K562 (cell line): ENCODE results near the gene CACNA1C. TPM values are rescaled to one million over a fixed set of nuclear protein-coding genes. Genes with fewer than 3 reads are reported as not detected.

Source experiments
- KAT2B ChIP-seq: IDR thresholded peaks from one replicate; pipeline ENCODE4 v1.6.1; 2012; ENCODE audit warnings: low read depth, mild to moderate bottlenecking, control low read depth, inconsistent platforms, low read length, moderate library complexity
- KHSRP ChIP-seq: fragments of 450-650 bp; IDR thresholded peaks from 2 replicates; pipeline ENCODE4 v1.6.1; 2017
- MCM5 ChIP-seq: fragments of 450-650 bp; IDR thresholded peaks from 2 replicates; pipeline ENCODE4 v1.6.1; 2016; ENCODE audit warnings: low read depth
- NEUROD1 ChIP-seq: fragments of 150-350 bp; IDR thresholded peaks from 2 replicates; pipeline ENCODE4 v1.6.1; 2014; ENCODE audit warnings: borderline replicate concordance, low read length, low read depth; ENCODE audit not compliant: partially characterized antibody
- RNF2 ChIP-seq: sonication (generic); IDR thresholded peaks from 2 replicates; pipeline ENCODE4 v1.6.1; 2016
- SIX5 ChIP-seq, 2 experiments: IDR thresholded peaks; 2 replicates each; pipeline ENCODE4 v1.6.1; 2011; ENCODE audit warnings: low read length in 2 of 2, borderline replicate concordance in 1 of 2, low read depth in 1 of 2, mild to moderate bottlenecking in 1 of 2, moderate library complexity in 1 of 2; ENCODE audit not compliant: insufficient read depth in 1 of 2
- ZFP36 ChIP-seq: fragments of 150-350 bp; IDR thresholded peaks from 2 replicates; pipeline ENCODE4 v1.6.1; 2018; ENCODE audit warnings: low read length, low read depth; ENCODE audit not compliant: partially characterized antibody
- polyA plus RNA-seq, 8 experiments: library from polyadenylated mRNA; depleted of rRNA in 4 of 8; stranded (reverse) in 5 of 8; unstranded in 3 of 8; fragments of >200 nt; fragmentation: Nextera tagmentation in 2 of 8; fragmentation: Illumina TruSeq in 1 of 8; extraction: Ambion mirVana in 2 of 8; extraction: Trizol in 1 of 8; gene quantifications; 2 replicates each; pipeline versions ENCODE4 v1.2.1 to v1.2.3, GENCODE V29; 2011 to 2014; ENCODE audit warnings: inconsistent platforms in 1 of 8, missing spikeins in 1 of 8
- total RNA-seq, 7 experiments: library from RNA; depleted of rRNA in 6 of 7; stranded (reverse); fragments of >200 nt in 6 of 7; fragmentation: Illumina TruSeq in 2 of 7; extraction: Trizol in 2 of 7; gene quantifications; 2 replicates each; pipeline versions ENCODE4 v1.2.1 to v1.2.3, GENCODE V29; 2011 to 2021; ENCODE audit warnings: low replicate concordance in 1 of 7
- TF ChIP-seq, protein P1 (sequence below): fragments of 250-450 bp; sonication (Bioruptor Pico); IDR thresholded peaks from 2 replicates; pipeline ENCODE4 v1.5.0; 2021; ENCODE audit warnings: mild to moderate bottlenecking, moderate library complexity
- TF ChIP-seq, protein P2 (sequence below): IDR thresholded peaks from 2 replicates; pipeline ENCODE4 v1.6.1; 2016; ENCODE audit warnings: missing genetic modification characterization, missing compliant biosample characterization
- TF ChIP-seq, protein P3 (sequence below): fragments of 200-800 bp; sonication (Bioruptor generic); IDR thresholded peaks from 2 replicates; pipeline ENCODE4 v1.6.1; 2017; ENCODE audit warnings: missing genetic modification characterization, missing compliant biosample characterization

The CACNA1C gene
- total and polyA plus RNA-seq, 9 of the 15 experiments (the other 6 are each of a cell fraction or from before 2014, with no cell fraction given), result not detected

- TF ChIP-seq, protein P1, sequence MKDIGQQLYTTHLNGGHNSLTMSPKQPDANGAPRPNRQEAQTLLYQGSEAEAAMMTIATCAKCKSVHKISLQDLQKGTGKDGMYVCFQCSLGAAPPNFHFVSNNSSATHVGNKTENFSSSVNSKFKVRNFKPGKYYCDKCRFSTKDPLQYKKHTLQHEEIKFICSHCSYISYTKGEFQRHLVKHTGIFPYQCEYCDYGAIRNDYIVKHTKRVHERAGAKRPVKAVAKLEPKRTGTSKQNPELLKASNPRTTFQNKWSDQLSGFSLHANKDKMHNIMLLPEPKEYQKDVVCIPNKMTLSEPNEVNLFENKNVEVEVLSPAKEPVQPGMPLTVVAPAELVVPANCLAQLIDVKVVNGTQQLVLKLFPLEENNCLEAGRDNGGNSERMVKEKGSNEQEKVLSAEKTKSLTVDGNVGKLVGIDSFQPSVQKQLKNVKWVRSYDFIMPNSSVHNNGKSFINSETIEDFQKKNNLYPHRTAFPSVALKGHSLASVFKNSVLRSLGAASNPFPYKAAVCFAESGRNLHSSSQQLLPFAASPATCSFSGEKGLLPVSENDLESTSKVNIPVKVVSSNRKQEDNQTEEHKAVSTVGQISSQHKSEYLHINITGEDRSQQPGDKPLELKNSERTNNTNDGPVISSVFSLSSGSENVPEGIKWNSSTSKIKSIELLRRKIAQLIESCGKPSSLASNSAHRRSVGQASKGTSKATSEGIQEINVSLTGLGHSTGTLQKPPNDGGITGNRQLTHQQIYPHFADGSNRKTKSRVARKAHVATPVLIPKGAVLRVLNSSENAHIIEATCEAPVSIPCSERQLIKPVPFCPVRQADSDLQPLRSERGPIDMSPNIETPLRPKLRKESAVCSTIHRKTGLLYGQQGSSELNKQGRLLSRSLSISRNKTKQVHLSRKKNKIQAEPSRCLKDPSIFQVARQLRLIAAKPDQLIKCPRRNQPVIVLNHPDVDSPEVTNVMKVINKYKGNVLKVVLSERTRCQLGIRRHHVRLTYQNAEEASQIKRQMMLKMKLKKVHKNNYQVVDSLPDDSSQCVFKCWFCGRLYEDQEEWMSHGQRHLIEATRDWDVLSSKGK (CRISPR knock-in tag), result no peak
- TF ChIP-seq RNF2 (no peak), NEUROD1 (no peak), ZFP36 (no peak), KHSRP (no peak), KAT2B (no peak), MCM5 (no peak), SIX5 (IDR thresholded peaks at IDR 0.05; ENCODE audit: borderline replicate concordance in 1 of 2, insufficient read depth in 1 of 2, low read depth in 1 of 2, low read length in 2 of 2) (no peak)
- TF ChIP-seq, protein P2, sequence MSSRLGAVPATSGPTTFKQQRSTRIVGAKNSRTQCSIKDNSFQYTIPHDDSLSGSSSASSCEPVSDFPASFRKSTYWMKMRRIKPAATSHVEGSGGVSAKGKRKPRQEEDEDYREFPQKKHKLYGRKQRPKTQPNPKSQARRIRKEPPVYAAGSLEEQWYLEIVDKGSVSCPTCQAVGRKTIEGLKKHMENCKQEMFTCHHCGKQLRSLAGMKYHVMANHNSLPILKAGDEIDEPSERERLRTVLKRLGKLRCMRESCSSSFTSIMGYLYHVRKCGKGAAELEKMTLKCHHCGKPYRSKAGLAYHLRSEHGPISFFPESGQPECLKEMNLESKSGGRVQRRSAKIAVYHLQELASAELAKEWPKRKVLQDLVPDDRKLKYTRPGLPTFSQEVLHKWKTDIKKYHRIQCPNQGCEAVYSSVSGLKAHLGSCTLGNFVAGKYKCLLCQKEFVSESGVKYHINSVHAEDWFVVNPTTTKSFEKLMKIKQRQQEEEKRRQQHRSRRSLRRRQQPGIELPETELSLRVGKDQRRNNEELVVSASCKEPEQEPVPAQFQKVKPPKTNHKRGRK (tag), result peak; percentile 68
- TF ChIP-seq, protein P3, sequence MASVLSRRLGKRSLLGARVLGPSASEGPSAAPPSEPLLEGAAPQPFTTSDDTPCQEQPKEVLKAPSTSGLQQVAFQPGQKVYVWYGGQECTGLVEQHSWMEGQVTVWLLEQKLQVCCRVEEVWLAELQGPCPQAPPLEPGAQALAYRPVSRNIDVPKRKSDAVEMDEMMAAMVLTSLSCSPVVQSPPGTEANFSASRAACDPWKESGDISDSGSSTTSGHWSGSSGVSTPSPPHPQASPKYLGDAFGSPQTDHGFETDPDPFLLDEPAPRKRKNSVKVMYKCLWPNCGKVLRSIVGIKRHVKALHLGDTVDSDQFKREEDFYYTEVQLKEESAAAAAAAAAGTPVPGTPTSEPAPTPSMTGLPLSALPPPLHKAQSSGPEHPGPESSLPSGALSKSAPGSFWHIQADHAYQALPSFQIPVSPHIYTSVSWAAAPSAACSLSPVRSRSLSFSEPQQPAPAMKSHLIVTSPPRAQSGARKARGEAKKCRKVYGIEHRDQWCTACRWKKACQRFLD (CRISPR knock-in tag), result no peak
These were observed 18.0 kb upstream of the CACNA1C start (continued) for GRCh38 chr12:2034633-2035430.
